Kidney (tissue), 14 donors: ENCODE data around the gene GPR27. TPM values are rescaled to one million over a fixed set of nuclear protein-coding genes. Genes with fewer than 3 reads are reported as not detected.

Source experiments
- DNase-seq, 5 donors: peaks; one replicate each; pipeline ENCODE4 v3.0.0-alpha.2; 2013 to 2020
- FAIRE-seq: peaks from 2 replicates; lab custom pipeline; 2012; peaks lifted over from hg19 to GRCh38; lab: Jason Lieb, UNC
- H3K27ac ChIP-seq, 2 donors: one replicate each; pipeline ENCODE4 v1.7.0; 2013; ENCODE audit warnings: low read depth in 2 of 2, low read length in 2 of 2, inconsistent platforms in 1 of 2
- H3K27me3 ChIP-seq: one replicate; pipeline ENCODE4 v1.7.1; 2013; ENCODE audit warnings: low read length, inconsistent platforms; ENCODE audit not compliant: control insufficient read depth, insufficient read depth
- H3K36me3 ChIP-seq, 3 donors: one replicate each; pipeline versions ENCODE4 v1.7.0 to v1.7.1; 2013; ENCODE audit warnings: low read length in 3 of 3, control low read depth in 1 of 3, inconsistent platforms in 1 of 3; ENCODE audit not compliant: insufficient read depth in 3 of 3, control insufficient read depth in 2 of 3
- H3K4me1 ChIP-seq, 3 donors: one replicate each; pipeline versions ENCODE4 v1.7.0 to v1.7.1; 2013; ENCODE audit warnings: low read length in 3 of 3, inconsistent platforms in 1 of 3, low read depth in 1 of 3; ENCODE audit not compliant: control insufficient read depth in 2 of 3, insufficient read depth in 2 of 3
- H3K4me3 ChIP-seq, 3 donors: one replicate each; pipeline versions ENCODE4 v1.7.0 to v1.8.1; 2013; ENCODE audit warnings: low read length in 3 of 3, control low read depth in 1 of 3, inconsistent platforms in 1 of 3
- H3K9ac ChIP-seq, 3 donors: one replicate each; pipeline versions ENCODE4 v1.7.0 to v1.7.1; 2013; ENCODE audit warnings: low read length in 3 of 3, control low read depth in 1 of 3, inconsistent platforms in 1 of 3
- H3K9me3 ChIP-seq, 3 donors: one replicate each; pipeline versions ENCODE4 v1.7.0 to v1.7.1; 2013; ENCODE audit warnings: low read length in 3 of 3, control low read depth in 1 of 3, inconsistent platforms in 1 of 3; ENCODE audit not compliant: control insufficient read depth in 2 of 3, insufficient read depth in 1 of 3
- intact Hi-C: fragments of 100-400 bp; cut with DNase I; formaldehyde crosslinking; loops from one replicate; pipeline ENCODE4 v1.11.1; 2022
- polyA plus RNA-seq: library from polyadenylated mRNA; stranded (reverse); fragments of 350-450 nt; fragmentation: Illumina TruSeq; extraction: RNeasy Lipid Tissue Mini Kit (QIAGEN cat#74804); gene quantifications from one replicate; pipeline ENCODE4 v1.2.3, GENCODE V29; 2014; ENCODE audit warnings: low read depth, low replicate concordance; ENCODE audit not compliant: insufficient read depth
- total RNA-seq: library from RNA; stranded (reverse); fragmentation: NEBNext Ultra II Directional; extraction: Animal tissue kit (Norgen Biotek cat#: 25700); gene quantifications from one replicate; pipeline ENCODE4 v1.2.1, GENCODE V29; 2021
- TF ChIP-seq, protein P1 (sequence below): IDR thresholded peaks from 3 replicates; pipeline ENCODE4 v1.5.1; 2012; ENCODE audit warnings: mild to moderate bottlenecking, moderate library complexity, borderline replicate concordance; ENCODE audit not compliant: insufficient read depth; ENCODE audit errors: extremely low read depth
- donor health status: control.
- donor health status: control.
- donor health status: control.
- donor health status: control.
- donor health status: control.
- donor health status: DM: yes; HTN: yes; CAD: no.
- donor health status: Normal renal cell carcinoma (clear cell type).

The GPR27 gene
- total and polyA plus RNA-seq, 2 donors from 2014 or later = 5.5 to 17.9 TPM

DNA sequence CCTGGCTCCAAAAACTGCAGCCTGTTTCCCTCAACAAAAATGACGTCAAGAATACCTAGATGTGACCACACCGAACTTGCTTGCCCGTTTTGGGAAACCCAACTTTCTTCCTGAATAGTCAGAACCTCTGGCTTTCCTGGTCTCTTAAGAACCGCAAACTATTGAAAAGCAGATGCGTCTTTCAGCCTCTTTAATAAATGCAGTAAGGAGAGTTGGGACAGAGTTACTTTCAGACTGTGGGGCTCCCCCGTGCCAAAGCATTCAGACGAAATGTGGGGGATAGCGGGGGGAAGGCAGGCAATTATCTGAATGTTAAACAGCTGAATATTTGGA, 32.5 kb downstream of the GPR27 start:
- H3K4me1 ChIP-seq = peaks cover 0 to 4% (median 0%) of the 10 kb centered on the region in 3 donors
- H3K27me3 ChIP-seq = peaks cover 37% of the 10 kb centered on the region
- intact Hi-C loops = no loop called here
- H3K9me3 ChIP-seq = no peaks in the 10 kb centered on the region
- H3K9ac ChIP-seq = no peak overlapping the region
- FAIRE-seq (no peak), DNase-seq (peak in 1 of 5 donors; percentile 20)
- no peak overlapping the region for H3K27ac ChIP-seq
- no peaks in the 10 kb centered on the region for H3K36me3 ChIP-seq
- no peak overlapping the region for H3K4me3 ChIP-seq
- TF ChIP-seq, protein P1, sequence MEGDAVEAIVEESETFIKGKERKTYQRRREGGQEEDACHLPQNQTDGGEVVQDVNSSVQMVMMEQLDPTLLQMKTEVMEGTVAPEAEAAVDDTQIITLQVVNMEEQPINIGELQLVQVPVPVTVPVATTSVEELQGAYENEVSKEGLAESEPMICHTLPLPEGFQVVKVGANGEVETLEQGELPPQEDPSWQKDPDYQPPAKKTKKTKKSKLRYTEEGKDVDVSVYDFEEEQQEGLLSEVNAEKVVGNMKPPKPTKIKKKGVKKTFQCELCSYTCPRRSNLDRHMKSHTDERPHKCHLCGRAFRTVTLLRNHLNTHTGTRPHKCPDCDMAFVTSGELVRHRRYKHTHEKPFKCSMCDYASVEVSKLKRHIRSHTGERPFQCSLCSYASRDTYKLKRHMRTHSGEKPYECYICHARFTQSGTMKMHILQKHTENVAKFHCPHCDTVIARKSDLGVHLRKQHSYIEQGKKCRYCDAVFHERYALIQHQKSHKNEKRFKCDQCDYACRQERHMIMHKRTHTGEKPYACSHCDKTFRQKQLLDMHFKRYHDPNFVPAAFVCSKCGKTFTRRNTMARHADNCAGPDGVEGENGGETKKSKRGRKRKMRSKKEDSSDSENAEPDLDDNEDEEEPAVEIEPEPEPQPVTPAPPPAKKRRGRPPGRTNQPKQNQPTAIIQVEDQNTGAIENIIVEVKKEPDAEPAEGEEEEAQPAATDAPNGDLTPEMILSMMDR = no peak

DNA sequence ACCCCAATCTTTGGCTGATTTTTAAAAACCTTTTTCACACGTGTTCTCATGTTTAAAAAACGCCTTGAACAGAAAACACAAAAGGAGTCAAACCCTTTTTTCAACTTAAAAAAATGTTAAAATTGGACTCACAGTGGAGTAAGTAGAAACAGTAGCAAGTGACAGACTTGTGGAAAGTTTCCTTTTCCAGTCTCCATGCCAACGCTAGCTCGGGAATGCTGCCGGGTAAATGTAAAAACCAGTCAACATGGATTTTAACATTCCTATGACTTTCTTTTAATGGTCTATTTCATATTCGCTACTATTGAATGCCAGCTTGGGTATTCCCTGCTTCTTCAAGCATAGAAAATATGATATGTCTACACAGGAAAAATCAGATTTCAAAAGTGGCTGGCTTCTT, 32.9 kb downstream of the GPR27 start:
- H3K9me3 ChIP-seq = no peaks in the 10 kb centered on the region
- TF ChIP-seq, protein P1 = no peak
- H3K4me1 ChIP-seq = peaks cover 0 to 4% (median 0%) of the 10 kb centered on the region in 3 donors
- DNase-seq (peak in 3 of 5 donors; percentile 23 to 66 (median 60)), FAIRE-seq (no peak)
- H3K27ac ChIP-seq = no peak overlapping the region
- H3K4me3 ChIP-seq = no peak overlapping the region
- H3K9ac ChIP-seq = no peak overlapping the region
- peaks cover 33% of the 10 kb centered on the region for H3K27me3 ChIP-seq
- no peaks in the 10 kb centered on the region for H3K36me3 ChIP-seq
- intact Hi-C loops = no loop called here

DNA sequence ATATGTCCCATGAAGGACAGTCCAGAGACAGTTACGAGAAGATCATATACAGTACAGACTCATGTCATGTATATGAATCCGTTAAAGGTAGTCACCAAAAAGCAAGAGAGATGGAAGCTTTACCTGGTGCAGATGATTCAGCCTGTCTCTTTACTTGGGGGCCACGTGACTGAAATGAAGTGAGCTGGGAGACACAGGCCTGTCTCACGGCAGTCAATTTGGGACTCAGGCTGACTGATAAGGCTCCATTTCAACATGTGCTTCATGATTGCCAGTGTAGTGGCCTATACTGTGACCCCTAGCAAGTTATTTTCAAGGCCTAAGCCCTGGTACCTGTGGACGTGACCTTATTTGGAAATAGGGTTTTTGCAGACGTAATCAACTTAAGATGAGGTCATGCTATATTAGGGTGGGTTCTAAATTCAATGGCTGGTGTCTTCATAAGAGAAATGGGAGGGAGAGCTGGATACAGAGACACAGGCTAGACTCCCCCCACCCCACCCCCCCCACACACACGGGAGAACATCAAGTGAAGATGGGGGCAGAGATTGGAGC, 34.3 kb downstream of the GPR27 start:
- no peak for FAIRE-seq
- Histone ChIP-seq H3K9me3 (no peaks in the 10 kb centered on the region), H3K27ac (no peak overlapping the region), H3K27me3 (peaks cover 24% of the 10 kb centered on the region), H3K4me3 (no peak overlapping the region), H3K4me1 (peaks cover 0 to 4% (median 0%) of the 10 kb centered on the region in 3 donors), H3K36me3 (no peaks in the 10 kb centered on the region), H3K9ac (no peak overlapping the region)
- intact Hi-C loops = no loop called here
- DNase-seq = no peak
- TF ChIP-seq, protein P1 = no peak

DNA sequence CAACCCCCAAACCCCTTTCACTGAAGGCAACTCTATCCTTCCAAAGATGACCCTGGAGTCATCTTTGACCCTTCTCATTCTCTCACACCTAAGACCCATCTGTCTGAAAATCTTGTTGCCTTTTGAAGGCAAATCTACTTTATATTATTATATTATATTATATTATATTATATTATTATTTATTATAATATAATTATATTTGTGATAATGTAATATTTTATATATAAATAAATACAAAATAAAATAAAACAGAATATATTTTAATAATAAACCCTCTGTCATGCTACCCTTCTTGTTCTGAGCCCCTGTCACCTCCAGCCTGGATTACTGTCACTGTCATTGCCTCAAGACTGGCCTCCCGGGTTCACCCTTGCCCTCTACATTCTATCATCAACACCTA, 36.3 kb downstream of the GPR27 start:
- no peak overlapping the region for H3K27ac ChIP-seq
- H3K9ac ChIP-seq = no peak overlapping the region
- FAIRE-seq = no peak
- H3K36me3 ChIP-seq = no peaks in the 10 kb centered on the region
- intact Hi-C loops = no loop called here
- H3K27me3 ChIP-seq = peaks cover 14% of the 10 kb centered on the region
- DNase-seq = no peak
- TF ChIP-seq, protein P1 = no peak
- no peak overlapping the region for H3K4me3 ChIP-seq
- H3K9me3 ChIP-seq = no peaks in the 10 kb centered on the region
- H3K4me1 ChIP-seq = no peaks in the 10 kb centered on the region
